GM21619 (cell line): ENCODE results near the gene CACNB4.
A peak's percentile ranks its signal among the peaks of the same experiment; 100 is the strongest.

Source experiments
- ATAC-seq: cut with Tn5 transposase; IDR thresholded peaks from one replicate; pipeline ENCODE4 v1.9.1; 2021; ENCODE audit not compliant: unreplicated experiment

Gene CACNB4

GRCh38 chr2:151872463-151872862 lies 226.4 kb downstream of the CACNB4 start:
- ATAC-seq: no peak

- no peak for ATAC-seq
Observed at GRCh38 chr2:151869291-151869690, 229.6 kb downstream of the CACNB4 start.

GRCh38 chr2:151862700-151863099 lies 236.1 kb downstream of the CACNB4 start:
- ATAC-seq: peak; percentile 99

GRCh38 chr2:151861174-151861573 lies 237.7 kb downstream of the CACNB4 start:
- no peak for ATAC-seq

- ATAC-seq: no peak
Observed at GRCh38 chr2:151860613-151861146, 238.2 kb downstream of the CACNB4 start.

- ATAC-seq: no peak
Observed at GRCh38 chr2:151860210-151860609, 238.6 kb downstream of the CACNB4 start.

- no peak for ATAC-seq
Observed at GRCh38 chr2:151857650-151858049, 241.2 kb downstream of the CACNB4 start.

GRCh38 chr2:151855111-151855510 lies 243.7 kb downstream of the CACNB4 start:
- ATAC-seq: no peak

- ATAC-seq: no peak
Observed at GRCh38 chr2:151853070-151853758, 245.6 kb downstream of the CACNB4 start.

- peak; percentile 42 for ATAC-seq
Observed at GRCh38 chr2:151852260-151853069, 246.4 kb downstream of the CACNB4 start.

GRCh38 chr2:151851761-151852160 lies 247.1 kb downstream of the CACNB4 start:
- no peak for ATAC-seq

GRCh38 chr2:151849413-151850010 lies 249.3 kb downstream of the CACNB4 start:
- no peak for ATAC-seq

GRCh38 chr2:151845884-151846283 lies 253.0 kb downstream of the CACNB4 start:
- peak; percentile 49 for ATAC-seq

- ATAC-seq: no peak
Observed at GRCh38 chr2:151845481-151845880, 253.4 kb downstream of the CACNB4 start.

GRCh38 chr2:151844211-151844896 lies 254.5 kb downstream of the CACNB4 start:
- no peak for ATAC-seq

- no peak for ATAC-seq
Observed at GRCh38 chr2:151843691-151844061, 255.2 kb downstream of the CACNB4 start.

GRCh38 chr2:151842830-151843690 lies 255.8 kb downstream of the CACNB4 start:
- ATAC-seq: no peak

GRCh38 chr2:151841047-151841424 lies 257.8 kb downstream of the CACNB4 start:
- ATAC-seq: no peak

- ATAC-seq: peak; percentile 98
Observed at GRCh38 chr2:151840216-151841046, 258.4 kb downstream of the CACNB4 start.
